ENCODE data around the gene LRP4.
A peak's percentile ranks its signal among the peaks of the same experiment; 100 is the strongest.

Gene LRP4

DNA sequence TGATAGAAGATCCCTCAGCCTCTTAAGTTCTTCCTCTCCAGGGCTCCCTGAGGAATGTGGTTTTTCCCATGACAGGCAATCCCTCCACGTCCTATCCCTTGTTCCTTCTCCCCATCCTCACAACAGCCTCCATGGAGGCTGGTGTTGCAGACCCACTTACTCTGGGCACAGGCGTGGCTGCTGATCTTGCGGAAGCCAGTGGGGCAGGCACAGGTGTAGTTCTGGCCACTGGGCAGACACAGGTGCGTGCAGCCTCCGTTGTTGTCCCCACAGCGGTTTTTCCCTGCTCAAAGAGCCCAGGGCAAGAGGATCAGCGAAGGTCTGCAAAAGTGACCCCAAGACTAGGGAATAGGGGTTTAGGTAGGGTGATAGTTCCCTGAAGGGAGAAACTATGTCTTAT, 29.1 kb downstream of the LRP4 start:
- DNase-seq (ENCODE audit: insufficient read length, low spot score) (no peak), FAIRE-seq (no peak)
- TF ChIP-seq SPI1 (IDR thresholded peaks at IDR 0.05; ENCODE audit: low read depth, low read length) = no peak
- TF ChIP-seq TAF1 (IDR thresholded peaks at IDR 0.05; ENCODE audit: low read depth, low read length) = no peak
- TF ChIP-seq POLR2AphosphoS5 (IDR thresholded peaks at IDR 0.05; ENCODE audit: low read depth, low read length) = no peak
- no peak for TF ChIP-seq PAX5 (IDR thresholded peaks at IDR 0.05; ENCODE audit: insufficient read depth, low read length, severe bottlenecking)
- TF ChIP-seq POLR2A (IDR thresholded peaks at IDR 0.05; ENCODE audit: low read depth, low read length) = no peak

DNA sequence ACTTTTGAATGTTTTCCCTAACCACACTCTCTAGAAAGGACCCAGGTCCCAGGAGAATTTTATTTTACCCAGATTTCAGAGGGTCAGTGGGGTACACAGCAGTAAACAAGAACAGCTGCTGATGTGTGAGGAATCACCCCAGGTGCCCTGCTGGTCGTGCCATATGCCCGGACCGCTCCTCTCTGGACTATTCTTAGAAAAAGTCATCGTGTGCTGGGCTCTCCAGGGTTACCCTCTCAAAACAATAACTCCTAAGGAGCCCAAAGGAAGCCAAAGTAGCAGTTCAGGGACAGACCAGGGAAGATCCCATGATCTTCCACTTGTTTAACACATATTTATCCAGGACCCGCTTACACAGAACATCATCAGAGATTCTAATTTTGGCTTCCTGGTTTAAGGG, 29.7 kb downstream of the LRP4 start:
- FAIRE-seq (no peak), DNase-seq (ENCODE audit: insufficient read length, low spot score) (no peak)
- TF ChIP-seq TAF1 (IDR thresholded peaks at IDR 0.05; ENCODE audit: low read depth, low read length) = no peak
- TF ChIP-seq POLR2AphosphoS5 (IDR thresholded peaks at IDR 0.05; ENCODE audit: low read depth, low read length) = no peak

DNA sequence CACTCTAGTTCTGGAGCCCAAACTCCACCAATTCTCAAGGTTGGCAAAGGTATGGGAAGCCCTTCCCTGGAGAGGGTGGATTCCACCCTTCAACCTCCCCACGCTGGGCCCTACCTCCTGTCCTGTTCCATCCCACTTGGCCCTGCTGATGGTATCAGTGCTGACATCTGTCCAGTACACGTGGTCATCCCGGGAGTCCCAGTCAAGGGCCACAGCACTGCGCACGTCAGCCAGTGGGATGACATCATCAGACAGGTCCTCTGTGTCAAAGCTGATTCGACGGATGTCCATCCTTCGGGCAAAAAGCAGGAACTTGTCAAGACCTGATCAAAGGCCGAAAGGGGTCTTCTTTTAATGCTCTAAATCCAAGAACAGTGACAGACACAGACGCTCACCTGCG, 32.1 kb downstream of the LRP4 start:
- DNase-seq (ENCODE audit: insufficient read length, low spot score) (no peak), FAIRE-seq (no peak)
- TF ChIP-seq POU2F2 (IDR thresholded peaks at IDR 0.05; ENCODE audit: low read depth, low read length) = no peak

DNA sequence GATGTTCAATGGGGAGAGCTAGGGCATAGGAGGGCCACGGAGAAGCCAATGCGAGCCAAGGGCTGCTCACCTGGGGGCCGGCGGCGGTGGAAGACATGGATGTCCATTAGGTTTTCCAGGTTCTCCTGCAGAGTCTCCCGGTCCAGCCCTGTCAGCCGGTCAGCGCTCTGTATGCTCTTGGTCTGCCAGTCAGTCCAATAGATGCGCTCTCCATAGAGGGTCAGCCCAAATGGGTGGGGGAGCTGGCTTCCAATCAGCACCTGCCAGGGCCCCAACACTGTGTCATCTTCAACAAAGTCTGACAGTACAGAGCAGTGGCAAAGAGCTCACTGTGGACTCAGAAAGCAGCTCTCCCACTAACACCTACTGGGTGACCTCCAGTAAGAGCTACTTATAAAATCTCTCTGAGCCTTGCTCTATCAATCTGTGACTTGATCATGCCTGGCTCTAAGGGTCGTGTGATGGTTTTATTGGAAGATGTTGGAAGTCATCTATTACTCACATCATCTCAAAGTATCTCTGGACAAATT, 39.2 kb downstream of the LRP4 start:
- DNase-seq (ENCODE audit: insufficient read length, low spot score) = no peak
- no peak for TF ChIP-seq TAF1 (IDR thresholded peaks at IDR 0.05; ENCODE audit: low read depth, low read length)
- TF ChIP-seq PAX5 (IDR thresholded peaks at IDR 0.05; ENCODE audit: insufficient read depth, low read length, severe bottlenecking) = no peak
- no peak for TF ChIP-seq POLR2AphosphoS5 (IDR thresholded peaks at IDR 0.05; ENCODE audit: low read depth, low read length)
- TF ChIP-seq POLR2A (IDR thresholded peaks at IDR 0.05; ENCODE audit: low read depth, low read length) = no peak
- no peak for TF ChIP-seq POU2F2 (IDR thresholded peaks at IDR 0.05; ENCODE audit: low read depth, low read length)
- TF ChIP-seq SPI1 (IDR thresholded peaks at IDR 0.05; ENCODE audit: low read depth, low read length) = no peak
- FAIRE-seq = no peak

DNA sequence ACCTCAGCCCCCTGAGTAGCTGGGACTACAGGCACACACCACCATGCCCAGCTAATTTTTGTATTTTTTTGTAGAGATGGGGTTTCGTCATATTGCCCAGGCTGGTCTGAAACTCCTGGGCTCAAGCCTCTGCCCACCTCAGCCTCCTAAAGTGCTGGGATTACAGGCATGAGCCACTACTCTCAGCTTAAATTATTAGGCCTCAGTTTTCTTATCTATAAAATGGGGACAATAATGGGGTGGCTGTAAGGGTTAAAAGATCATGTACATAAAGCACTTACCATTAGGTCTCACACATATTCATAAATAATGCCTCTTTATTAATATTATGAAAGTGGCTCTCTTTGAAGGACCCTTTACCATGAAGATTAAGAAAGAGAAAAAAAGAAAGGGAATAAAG, 40.8 kb downstream of the LRP4 start:
- no peak for DNase-seq (ENCODE audit: insufficient read length, low spot score)
- no peak for FAIRE-seq
- TF ChIP-seq POLR2AphosphoS5 (IDR thresholded peaks at IDR 0.05; ENCODE audit: low read depth, low read length) (no peak), POU2F2 (IDR thresholded peaks at IDR 0.05; ENCODE audit: low read depth, low read length) (no peak), PAX5 (IDR thresholded peaks at IDR 0.05; ENCODE audit: insufficient read depth, low read length, severe bottlenecking) (no peak), TAF1 (IDR thresholded peaks at IDR 0.05; ENCODE audit: low read depth, low read length) (no peak), POLR2A (IDR thresholded peaks at IDR 0.05; ENCODE audit: low read depth, low read length) (no peak), SPI1 (IDR thresholded peaks at IDR 0.05; ENCODE audit: low read depth, low read length) (no peak)

DNA sequence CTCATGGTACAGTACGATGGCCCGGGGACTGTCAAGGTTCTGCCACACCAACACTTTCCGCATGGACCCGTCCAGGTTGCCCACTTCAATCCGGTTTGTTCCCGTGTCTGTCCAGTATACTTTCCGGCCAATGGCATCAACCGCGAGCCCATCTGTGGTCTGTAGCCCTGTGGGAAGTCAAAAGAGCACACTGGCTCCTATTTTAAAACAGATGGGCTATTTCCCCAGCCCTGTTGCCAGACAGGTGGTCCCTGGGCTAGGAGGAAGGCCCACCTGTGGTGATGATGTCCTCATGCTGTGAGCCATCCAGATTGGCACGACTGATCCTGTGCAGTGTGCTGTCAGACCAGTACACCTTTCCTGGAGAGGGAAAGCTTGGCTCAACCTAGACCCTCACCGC, 41.9 kb downstream of the LRP4 start:
- DNase-seq (ENCODE audit: insufficient read length, low spot score) = no peak
- TF ChIP-seq POLR2A (IDR thresholded peaks at IDR 0.05; ENCODE audit: low read depth, low read length) = no peak
- TF ChIP-seq POLR2AphosphoS5 (IDR thresholded peaks at IDR 0.05; ENCODE audit: low read depth, low read length) = no peak
- no peak for TF ChIP-seq POU2F2 (IDR thresholded peaks at IDR 0.05; ENCODE audit: low read depth, low read length)
- no peak for TF ChIP-seq SPI1 (IDR thresholded peaks at IDR 0.05; ENCODE audit: low read depth, low read length)
- TF ChIP-seq PAX5 (IDR thresholded peaks at IDR 0.05; ENCODE audit: insufficient read depth, low read length, severe bottlenecking) = no peak
- TF ChIP-seq TAF1 (IDR thresholded peaks at IDR 0.05; ENCODE audit: low read depth, low read length) = no peak
- no peak for FAIRE-seq

DNA sequence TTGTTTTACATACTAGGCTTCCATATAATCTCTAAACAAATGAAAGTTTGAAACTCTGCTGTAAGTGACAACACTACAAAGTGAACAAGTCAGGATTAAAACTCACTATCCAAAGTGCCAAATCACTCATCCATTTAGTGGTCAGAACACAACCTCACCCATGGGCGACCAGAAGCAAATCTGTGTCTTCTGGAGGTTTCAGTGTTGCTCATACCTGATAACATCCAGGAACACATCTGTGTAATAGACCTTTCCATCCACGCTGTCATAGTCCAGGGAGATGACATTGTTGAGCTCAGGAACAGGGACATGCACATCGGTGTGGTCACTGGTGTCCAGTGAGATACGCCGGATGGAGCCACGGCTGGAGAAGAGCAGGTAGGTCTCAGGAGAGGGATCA, 43.8 kb downstream of the LRP4 start:
- TF ChIP-seq PAX5 (IDR thresholded peaks at IDR 0.05; ENCODE audit: insufficient read depth, low read length, severe bottlenecking) (no peak), TAF1 (IDR thresholded peaks at IDR 0.05; ENCODE audit: low read depth, low read length) (no peak), POLR2AphosphoS5 (IDR thresholded peaks at IDR 0.05; ENCODE audit: low read depth, low read length) (no peak), SPI1 (IDR thresholded peaks at IDR 0.05; ENCODE audit: low read depth, low read length) (no peak), POLR2A (IDR thresholded peaks at IDR 0.05; ENCODE audit: low read depth, low read length) (no peak), POU2F2 (IDR thresholded peaks at IDR 0.05; ENCODE audit: low read depth, low read length) (no peak)
- peak; percentile 13 for FAIRE-seq
- no peak for DNase-seq (ENCODE audit: insufficient read length, low spot score)

DNA sequence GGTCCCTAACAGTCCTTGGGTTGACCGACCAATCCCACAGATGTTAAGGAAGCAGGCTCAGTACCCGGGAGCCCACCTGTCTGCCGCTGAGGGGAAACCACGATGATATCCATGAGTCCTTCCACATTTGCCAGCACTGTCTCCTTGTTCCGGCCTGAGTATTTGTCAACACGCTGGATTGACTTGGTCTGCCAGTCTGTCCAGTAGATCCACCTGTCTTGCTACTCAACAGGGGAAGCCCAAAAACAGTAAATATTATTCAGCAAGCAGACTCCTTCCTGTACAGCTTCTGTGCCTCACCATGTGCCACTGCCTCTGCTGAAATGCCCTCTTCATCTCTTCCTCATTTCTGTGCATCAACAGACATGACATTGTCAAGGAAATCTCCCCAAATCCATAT, 49.4 kb downstream of the LRP4 start:
- no peak for TF ChIP-seq POU2F2 (IDR thresholded peaks at IDR 0.05; ENCODE audit: low read depth, low read length)
- no peak for TF ChIP-seq SPI1 (IDR thresholded peaks at IDR 0.05; ENCODE audit: low read depth, low read length)
- no peak for TF ChIP-seq PAX5 (IDR thresholded peaks at IDR 0.05; ENCODE audit: insufficient read depth, low read length, severe bottlenecking)
- TF ChIP-seq POLR2A (IDR thresholded peaks at IDR 0.05; ENCODE audit: low read depth, low read length) = no peak
- no peak for TF ChIP-seq TAF1 (IDR thresholded peaks at IDR 0.05; ENCODE audit: low read depth, low read length)
- no peak for TF ChIP-seq POLR2AphosphoS5 (IDR thresholded peaks at IDR 0.05; ENCODE audit: low read depth, low read length)
- FAIRE-seq (no peak), DNase-seq (ENCODE audit: insufficient read length, low spot score) (no peak)

DNA sequence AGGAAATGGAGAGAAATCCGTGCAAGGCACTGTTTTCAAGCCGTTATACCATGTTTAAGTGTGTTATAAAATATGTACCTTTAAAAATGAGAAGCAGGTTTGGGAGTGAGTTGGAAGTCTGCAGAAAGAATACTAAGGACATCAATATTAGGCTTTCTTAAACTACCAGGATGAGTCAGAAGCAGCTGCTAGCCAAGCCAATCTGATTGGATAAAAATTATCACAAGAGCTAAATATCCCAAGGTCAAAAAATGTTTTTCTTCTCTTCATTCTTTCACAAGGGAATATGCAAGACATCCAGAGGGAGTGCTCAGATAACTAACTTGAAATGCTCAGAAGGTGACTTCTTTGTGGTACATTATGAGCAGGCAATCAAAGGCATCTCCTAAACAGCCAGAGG, 53.0 kb downstream of the LRP4 start:
- TF ChIP-seq POLR2A (IDR thresholded peaks at IDR 0.05; ENCODE audit: low read depth, low read length) (no peak), POU2F2 (IDR thresholded peaks at IDR 0.05; ENCODE audit: low read depth, low read length) (no peak), TAF1 (IDR thresholded peaks at IDR 0.05; ENCODE audit: low read depth, low read length) (no peak), PAX5 (IDR thresholded peaks at IDR 0.05; ENCODE audit: insufficient read depth, low read length, severe bottlenecking) (no peak), SPI1 (IDR thresholded peaks at IDR 0.05; ENCODE audit: low read depth, low read length) (no peak)
- DNase-seq (ENCODE audit: insufficient read length, low spot score) (no peak), FAIRE-seq (no peak)

DNA sequence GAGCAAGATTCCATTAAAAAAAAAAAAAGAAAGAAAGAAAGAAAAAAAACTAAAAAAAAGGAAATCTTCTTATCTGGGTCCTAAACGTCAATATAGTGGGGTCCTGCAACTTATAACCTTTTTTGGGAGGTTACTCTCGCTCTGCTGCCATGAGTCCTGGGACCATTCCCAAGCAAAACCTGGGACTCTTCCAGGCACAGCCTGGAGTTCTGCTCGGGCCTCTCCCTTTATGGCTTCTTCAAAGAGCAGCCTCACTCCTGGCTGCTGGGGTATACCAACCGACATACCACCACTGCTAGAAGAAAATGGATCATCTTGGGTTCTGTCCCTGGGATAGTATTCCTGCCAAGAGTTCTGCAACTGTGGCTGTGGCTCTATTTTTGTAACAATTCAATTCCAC, 58.1 kb downstream of the LRP4 start:
- no peak for DNase-seq (ENCODE audit: insufficient read length, low spot score)
- no peak for FAIRE-seq
- no peak for TF ChIP-seq POLR2AphosphoS5 (IDR thresholded peaks at IDR 0.05; ENCODE audit: low read depth, low read length)
- TF ChIP-seq POLR2A (IDR thresholded peaks at IDR 0.05; ENCODE audit: low read depth, low read length) = no peak
- TF ChIP-seq PAX5 (IDR thresholded peaks at IDR 0.05; ENCODE audit: insufficient read depth, low read length, severe bottlenecking) = no peak
- TF ChIP-seq POU2F2 (IDR thresholded peaks at IDR 0.05; ENCODE audit: low read depth, low read length) = no peak
- no peak for TF ChIP-seq TAF1 (IDR thresholded peaks at IDR 0.05; ENCODE audit: low read depth, low read length)
- TF ChIP-seq SPI1 (IDR thresholded peaks at IDR 0.05; ENCODE audit: low read depth, low read length) = no peak
